NCI-H1417 treated with DMSO at 0.1 percent for 48 hours (cell line): ENCODE data around the gene ARHGEF28.

ENCODE experiments used
- DNase-seq: peaks from one replicate; lab custom pipeline; 2025; lab: John Stamatoyannopoulos, UW

ARHGEF28 gene

DNA sequence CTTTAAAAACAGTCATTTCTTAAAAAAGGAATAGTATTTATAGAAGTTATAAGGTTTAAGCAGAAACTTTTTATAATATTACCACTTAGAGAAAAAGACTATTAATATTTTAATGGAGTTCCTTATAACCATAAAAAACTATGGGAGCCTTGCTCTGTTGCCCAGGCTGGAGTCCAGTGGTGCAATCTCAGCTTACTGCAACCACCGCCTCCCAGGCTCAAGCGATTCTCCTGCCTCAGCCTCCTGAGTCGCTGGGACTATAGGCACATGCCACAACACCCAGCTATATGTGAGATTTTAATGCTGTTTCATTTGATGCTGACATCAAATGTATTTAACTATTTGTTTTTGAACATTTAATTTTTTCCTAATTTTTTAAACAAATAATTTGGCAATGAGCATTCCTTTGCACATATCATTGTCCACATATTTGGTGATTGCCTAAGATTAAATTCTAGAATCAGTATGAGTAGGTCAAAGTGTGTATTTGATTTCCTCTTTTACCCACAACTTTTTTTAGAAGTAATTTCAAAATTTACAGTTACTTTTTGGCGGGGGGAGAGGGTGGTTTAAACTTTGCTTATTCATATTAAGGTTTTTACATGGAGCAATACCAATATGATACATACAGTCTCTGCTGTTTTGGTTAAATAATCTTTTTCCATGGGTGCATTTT lies 235.5 kb downstream of the ARHGEF28 start:
- no peak for DNase-seq

DNA sequence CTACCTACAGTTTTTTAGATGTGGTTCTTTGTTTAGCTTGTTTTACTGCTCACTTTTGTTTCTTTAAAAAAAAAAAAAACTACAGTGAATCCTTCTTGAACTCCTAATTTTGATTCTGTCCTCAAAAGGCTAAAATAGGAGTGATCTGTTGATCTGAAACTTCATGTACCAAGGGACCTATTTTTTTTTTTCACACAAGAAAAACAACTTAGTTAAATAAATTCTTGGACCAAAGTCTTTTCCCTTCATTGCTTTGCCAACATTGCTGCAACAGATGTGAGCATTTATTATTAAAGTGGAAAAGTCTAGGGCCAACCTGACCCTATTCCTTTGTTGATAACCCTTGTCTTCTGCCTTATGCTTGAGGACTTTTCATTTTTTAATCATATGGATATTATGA lies 236.8 kb downstream of the ARHGEF28 start:
- no peak for DNase-seq

DNA sequence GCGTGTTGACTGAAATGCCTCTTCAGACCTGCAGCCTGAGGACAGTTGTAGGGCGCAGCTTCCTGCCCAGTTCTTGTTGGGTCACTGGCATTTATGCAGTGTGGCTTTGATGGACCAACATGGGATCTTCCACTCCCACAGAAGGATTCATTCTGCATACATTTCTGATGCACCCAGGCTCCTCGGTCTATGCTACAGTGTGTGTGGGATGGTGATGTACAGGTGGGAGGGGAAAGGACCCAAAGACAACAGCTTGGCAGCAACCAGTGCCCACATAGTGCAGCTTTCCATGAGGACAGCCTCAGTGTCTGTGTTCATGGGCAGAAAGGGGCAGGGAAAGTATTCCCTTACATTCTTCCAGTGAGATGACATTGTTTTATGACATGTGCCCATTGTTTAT lies 237.9 kb downstream of the ARHGEF28 start:
- no peak for DNase-seq

DNA sequence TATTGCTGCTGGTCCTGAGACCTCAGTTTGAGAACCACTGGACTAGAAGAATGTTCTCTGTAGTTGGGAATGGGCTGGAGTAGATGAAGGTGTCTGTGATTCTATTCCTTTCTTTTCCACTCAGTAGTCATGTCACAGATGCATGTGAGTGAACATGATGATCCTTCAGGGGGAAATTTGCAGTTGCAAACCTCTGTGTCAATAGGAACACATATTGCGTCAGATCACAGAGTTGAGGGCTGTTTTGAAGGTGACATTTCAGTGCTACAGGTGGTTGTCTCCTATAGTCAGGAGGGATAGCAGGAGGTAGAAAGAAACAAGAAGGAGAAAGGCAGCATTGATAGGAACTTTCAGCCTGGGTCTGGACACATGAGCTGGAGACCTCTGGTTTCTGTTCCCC lies 239.3 kb downstream of the ARHGEF28 start:
- no peak for DNase-seq

DNA sequence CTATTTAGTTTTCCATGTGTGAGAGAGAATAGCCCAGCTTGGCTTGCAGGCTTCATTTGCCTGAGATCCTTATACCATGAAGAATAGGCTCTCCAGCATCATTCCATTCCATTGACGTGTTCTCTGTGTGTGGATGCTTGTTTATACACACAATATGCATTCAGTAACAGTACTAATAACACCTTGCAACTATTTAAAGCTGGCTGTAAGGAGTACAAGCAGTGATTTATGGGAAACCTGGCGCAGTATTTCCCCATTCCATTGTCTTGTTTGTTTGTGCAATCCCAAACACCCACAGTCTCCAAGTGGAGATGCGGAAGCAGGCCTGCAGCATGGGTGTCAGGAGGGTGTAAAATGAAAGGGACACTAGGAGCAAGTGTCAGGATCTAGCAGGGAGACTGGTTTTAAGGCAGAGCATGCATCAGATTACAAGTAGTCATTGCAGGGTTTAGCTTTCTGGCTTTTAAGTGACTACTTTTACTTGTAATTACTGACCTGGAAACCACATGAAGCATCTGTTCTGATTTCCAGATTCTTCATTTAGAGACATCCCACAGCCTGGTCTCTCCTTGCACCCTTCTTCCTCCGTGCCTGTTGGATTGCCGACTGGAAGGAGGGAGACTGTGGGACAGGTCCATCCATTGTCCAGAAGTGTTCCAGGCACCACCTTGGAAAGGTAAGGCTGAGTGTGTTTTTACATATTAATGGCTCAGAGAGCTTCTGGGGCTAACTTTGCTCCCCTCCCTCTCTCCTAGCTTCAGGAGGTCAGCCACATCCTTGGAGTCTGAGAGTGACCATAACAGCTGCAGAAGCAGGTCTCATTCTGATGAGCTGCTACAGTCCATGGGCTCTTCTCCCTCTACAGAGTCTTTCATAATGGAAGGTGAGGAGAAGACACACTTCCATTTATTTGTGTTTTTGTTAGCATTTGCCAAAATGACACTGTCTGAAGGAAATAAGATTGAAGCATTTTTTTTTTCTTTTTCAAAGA lies 241.6 kb downstream of the ARHGEF28 start:
- DNase-seq = no peak

DNA sequence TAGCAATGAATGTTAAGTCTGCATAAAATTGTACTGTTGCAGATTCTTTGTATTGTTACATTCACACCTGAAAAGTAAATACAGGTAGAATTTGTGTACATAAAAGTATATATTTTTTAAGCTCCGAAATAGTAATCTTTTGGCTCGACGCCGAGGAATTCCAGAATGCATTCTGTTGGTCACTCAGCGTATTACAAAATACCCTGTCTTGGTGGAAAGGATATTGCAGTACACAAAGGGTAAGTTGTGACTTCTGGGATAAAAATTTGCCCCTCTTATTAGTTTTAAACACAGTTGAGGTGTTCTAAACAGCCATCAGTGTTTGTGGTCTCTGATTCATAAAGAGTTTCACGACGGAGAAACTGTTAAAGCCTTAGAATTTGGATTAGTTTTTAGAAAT lies 257.6 kb downstream of the ARHGEF28 start:
- no peak for DNase-seq

DNA sequence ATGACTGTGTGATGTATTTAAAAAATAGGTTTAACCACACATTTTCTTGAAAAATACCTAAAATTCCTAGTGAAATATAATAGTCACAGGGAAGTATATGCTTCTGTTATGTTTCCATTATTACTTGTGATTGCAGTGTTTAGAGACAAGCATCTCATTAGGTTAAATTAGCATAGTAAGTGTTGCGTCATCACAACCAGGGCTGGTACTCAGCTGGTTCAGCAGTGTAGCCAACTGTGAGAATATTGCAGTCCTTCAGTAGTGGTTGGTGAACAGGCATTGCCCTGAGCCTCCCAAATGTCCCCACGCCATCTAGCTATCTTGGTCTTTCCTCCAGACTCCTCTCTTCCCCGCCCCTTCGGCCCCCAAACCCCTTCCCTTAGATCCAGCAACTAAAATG lies 261.7 kb downstream of the ARHGEF28 start:
- no peak for DNase-seq

DNA sequence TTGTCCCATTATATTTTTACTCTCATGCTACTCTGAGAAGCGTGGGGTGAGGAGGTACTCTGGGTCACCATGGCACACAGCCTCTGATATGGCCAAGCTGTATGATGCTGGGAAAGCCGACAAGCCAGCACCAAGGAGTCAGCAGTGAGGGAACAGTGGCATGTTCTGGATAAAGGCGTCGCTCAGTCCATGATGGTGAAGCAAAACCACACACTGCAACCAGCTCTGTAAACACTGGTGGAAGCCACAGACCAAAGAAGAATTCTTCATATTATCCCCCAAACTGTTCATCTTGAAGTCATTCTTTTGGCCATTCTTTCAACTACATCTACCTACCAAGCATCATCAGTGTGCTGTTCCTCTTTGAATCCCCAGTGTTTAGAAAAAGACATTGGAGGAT lies 264.6 kb downstream of the ARHGEF28 start:
- no peak for DNase-seq

DNA sequence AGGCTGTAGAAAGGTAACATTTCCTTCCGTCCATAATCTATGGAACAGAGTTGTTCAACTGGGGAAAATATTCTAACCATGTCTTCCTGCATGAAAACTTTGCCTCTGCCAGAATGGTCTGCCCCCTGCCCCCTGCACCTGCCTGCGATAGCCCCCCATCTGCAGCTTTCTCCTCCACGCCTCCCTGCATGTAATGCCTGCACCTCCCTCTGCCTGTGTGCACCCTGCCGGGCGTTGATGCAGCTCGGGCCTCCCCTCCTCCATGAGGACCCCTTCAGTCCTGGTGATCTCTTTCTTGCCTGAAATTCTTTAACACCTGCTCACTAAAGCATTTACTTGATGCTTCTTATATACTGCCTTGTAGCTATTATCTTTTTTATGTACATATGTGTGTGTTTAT lies 266.2 kb downstream of the ARHGEF28 start:
- no peak for DNase-seq

DNA sequence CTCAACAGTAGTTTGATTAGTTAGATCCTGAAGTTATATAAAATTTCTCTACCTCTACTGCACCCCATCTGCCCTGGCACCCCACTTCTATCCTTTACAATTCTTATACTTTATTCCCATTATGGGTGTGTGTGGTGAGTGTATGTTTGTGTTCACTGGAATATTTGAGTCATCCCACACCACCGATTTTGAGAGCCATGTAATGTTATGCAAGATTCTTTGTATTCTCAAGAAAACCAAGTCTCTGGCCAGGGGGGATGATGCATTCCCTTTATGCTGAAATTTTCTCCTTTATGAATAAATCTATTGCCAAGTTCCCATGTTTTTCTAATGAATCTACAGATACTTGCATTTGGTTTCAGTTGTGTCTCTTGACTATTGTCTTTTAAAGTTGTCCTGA lies 266.8 kb downstream of the ARHGEF28 start:
- no peak for DNase-seq

DNA sequence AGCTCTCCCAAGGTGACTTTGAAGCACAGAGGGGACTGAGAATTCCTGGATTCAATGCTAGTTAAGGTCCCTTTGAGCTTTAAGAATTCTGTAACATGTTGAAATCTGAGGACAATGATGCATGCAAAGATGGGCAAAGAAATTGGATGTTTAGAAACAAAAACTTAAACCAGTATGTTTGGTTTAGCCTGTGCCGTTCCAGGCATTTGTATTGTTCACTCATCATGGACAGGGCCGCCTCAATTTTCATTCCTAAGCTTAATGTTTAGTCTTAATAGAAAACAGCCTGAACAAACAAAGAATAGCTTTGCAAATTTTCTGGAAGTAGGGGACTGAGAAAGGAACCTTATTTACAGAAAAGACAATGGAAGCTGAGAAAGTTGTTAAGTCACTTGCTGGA lies 267.8 kb downstream of the ARHGEF28 start:
- no peak for DNase-seq

DNA sequence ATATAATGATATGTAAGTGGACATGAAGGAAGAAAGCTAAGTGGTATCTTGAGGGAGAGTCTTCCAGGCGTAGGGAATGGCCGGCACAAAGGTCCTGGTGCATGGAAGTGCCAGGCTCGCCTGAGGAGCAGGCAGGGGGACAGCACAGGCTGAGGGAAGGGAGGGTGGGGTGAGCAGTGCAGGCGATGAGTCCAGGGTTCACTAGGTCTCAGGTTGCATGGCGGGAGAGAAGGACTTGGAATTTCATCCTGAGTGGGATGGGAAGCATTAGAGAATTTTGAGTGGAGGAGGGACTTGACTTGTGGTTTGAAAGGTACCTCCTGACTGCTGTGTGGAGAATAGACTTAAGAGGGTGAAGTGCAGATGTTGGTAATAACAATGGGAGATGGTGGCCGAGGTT lies 268.9 kb downstream of the ARHGEF28 start:
- DNase-seq = no peak

DNA sequence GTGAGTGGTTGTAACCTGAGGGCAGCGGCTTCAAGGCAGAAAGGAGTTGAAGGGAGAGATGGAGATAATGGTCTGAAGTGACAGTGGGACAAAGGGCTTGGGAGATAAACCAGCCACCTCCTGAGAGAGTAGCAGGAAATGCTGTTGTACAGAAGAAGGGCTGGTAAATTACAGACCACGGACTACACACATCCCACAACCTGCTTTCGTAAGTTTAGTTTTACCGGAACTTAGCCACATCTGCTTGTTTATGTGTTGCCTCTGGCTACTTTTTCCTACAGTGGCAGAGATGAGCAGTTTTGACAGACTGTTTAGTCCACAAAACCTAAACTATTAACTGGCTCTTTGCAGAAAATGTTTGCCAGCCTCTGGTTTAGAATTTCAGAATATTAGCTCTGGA lies 269.5 kb downstream of the ARHGEF28 start:
- DNase-seq = no peak

DNA sequence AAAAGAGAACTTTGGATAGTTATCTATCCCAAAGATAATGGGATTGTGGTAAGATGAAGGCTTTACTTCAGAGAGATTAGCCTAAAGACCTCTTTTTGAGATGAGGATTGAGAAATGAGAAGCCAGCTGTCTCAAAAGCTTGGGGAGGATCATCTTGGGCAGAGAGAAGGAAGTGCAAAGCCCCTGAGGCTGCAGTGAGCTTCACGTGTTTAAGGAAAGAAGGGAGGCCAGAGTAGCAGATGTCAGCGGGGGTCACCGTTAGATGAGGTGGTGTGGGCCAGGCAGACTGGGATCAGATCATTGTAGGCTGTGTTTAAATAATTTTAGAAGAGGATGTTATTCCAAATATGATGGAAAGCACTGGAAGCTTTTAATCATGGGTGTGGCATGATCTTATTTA lies 270.1 kb downstream of the ARHGEF28 start:
- DNase-seq = no peak

DNA sequence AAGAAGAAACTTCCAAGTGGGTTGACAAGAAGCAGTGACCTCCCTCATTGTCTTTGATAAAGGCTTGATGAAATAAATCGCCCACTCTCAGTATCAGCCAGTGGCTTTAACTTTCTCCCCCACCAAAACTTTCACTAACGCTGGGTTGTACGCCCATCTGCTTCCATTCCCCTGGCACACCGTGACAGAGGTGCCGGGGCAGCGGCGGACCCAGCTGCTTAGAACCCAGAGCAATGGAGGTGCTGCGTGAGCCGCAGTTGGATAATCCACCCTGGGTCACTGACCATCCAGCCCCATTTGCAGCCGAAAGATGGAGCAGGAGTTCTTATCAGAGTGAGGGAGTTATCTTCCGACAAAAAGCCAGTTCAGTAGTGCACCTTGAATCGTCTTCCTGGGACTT lies 270.7 kb downstream of the ARHGEF28 start:
- no peak for DNase-seq

DNA sequence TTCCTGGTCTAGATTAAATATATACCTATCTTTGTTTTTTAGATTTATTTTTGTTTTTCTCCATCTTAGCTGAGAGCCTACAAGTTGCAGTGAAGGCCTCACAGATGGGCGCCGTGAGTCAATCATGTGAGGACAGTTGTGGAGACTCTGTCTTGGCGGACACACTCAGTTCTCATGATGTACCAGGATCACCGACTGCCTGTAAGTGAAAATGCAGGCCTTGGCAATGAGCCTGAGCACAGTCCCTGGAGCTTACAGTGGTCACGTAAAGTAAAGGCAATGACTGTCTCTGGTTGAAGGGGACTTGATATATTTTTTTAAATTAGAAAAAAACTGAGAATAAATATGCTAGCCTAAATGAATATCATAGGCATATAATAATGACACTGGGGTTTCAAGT lies 271.9 kb downstream of the ARHGEF28 start:
- no peak for DNase-seq

DNA sequence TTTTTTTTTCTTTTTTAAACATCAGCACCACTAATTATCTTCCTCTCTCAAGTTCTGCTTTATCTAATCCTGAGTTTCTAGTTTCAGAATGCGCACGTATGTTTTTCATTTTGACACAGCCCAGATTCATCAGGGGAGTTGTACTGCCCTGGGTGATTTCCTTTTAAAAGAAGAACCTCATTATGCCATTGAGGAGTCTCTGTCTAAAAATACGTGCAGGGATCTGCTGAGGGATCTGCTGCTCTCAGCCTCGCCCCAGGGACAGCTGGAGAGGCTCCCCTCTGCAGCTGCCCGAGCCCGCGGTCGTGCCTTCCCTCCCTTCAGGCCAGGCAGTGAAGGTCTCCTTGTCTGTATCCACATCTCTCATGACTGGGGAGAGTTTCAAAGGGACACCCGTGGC lies 273.1 kb downstream of the ARHGEF28 start:
- no peak for DNase-seq

DNA sequence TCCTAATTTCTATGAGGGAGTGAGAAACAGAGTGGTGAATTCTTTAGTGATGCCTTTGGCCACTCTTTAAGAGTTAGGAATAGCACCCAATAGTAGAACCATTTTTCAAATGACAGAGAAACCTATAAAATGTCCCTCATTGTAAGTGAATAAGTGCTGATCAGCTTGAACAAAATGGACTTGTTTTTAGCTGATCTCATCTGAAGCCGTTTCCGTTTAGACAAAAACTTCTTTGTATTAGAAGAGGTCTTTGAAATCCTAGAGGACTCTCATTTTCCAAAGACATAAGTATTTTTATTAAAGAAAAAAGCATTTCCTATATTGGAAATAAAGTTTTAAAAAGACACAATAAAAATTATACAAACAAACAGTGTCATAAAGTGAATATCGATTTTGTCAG lies 273.9 kb downstream of the ARHGEF28 start:
- no peak for DNase-seq

DNA sequence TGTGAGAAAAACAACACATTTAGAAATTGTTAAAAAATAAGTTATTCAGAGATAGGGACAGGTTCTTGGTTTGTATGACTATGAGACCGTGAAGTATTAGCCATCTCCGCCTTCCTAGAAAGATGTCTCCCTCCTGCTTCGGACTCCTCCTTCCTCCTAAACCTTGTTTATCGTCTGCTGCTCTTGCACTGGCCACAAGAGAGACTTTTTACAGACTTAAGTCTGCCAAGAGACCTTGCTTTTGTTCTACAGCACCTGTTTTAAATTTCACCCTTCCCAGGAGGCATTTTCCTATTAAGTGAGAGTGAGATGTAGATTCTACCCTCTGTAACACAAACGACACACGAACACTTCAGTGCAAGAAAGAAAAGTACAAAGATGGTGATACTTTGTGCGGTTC lies 274.6 kb downstream of the ARHGEF28 start:
- no peak for DNase-seq

DNA sequence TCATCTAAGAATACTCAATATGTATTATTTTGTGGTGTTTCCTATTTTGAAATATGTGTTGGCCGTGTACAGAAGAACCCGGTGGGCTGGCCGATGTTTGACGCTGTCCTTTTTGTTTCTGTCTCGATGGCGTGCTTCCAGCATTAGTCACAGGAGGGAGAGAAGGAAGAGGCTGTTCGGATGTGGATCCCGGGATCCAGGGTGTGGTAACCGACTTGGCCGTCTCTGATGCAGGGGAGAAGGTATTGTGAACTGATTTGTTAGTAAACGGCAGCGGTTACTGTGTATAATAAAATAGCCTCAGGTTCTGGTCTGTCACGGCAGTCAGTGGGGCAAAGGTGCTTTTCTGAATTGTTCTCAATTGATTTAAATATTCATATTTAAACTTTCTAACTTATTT lies 275.0 kb downstream of the ARHGEF28 start:
- DNase-seq = no peak

DNA sequence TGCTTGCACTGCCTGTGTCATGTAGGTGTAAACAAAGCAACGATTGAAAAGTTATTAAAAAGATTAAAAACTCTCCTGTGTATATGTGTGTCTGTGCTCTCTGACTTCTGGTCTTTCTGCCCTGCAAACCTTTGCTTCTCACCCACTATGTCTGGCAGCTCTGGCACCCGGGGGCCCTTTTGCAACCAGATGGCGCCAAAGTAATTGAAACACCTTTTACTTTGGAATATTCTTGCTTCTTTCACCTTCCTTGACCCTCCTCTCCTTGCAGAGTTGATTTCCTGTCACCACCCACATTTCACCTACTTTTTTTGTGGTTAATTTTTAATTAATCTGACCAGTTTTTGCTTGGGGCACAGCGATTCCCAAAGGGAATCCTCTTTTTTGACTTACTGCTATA lies 275.5 kb downstream of the ARHGEF28 start:
- no peak for DNase-seq

DNA sequence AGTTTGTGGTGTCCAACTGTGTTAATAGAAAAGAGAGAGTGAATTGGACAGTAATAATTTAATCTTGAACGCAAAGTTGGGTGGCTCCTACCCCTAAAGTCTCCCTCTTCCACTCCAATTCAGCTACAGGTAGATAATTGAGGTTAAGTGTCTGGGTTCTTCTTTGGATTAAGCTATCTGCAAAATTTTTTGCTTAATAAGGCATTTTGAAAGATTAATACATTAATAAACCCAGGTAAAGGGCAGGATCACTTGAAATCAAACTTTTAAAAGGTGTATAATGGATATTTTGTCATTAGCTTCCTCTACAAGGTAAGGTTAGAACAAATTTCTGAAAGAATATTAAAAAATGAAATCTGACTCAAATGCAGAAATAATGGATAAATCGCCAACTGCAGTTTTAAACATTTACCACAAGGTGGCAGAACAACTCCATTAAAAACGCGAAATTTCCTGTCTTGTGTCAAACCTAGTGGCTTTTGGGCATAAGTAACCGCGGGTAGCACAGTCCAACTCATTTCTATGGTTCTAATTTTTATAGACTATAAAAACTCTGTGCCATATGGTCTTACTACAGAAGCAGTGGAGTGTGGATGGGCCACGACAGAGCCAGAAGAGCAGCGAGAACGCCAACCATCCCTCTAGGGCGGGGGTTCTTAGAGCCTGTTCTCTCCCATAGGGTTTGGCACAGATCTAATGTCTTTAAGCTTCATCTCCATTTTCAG lies 276.5 kb downstream of the ARHGEF28 start:
- peak; percentile 6 for DNase-seq

DNA sequence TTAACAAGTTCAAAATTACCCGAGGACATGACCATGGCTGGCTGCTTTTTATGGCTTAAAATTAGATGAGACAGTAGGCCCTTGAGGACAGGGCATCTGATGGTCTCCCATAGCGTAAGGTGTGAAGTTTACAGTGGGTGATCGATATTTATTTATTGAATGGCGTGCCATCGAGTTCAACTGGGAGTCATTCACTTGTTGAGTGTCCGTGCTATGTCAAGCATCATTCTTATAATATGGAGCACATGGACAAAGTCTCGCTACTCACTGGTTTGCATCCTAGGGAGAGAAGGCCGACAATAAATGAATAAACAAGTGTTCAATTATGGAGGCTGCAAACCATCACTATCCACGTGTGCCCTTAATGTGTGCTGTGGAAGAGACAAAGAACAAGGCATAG lies 277.2 kb downstream of the ARHGEF28 start:
- DNase-seq = no peak
